Type B pancreatic cell (in vitro differentiated cells): ENCODE data around the gene CYP8B1. TPM values are rescaled to one million over a fixed set of nuclear protein-coding genes. Genes with fewer than 3 reads are reported as not detected.

Experiments used
- DNase-seq: peaks from one replicate; pipeline ENCODE4 v3.0.0; 2021; ENCODE audit warnings: mixed read lengths; ENCODE audit not compliant: unreplicated experiment; ENCODE audit errors: extremely low spot score
- H3K27ac Mint-ChIP-seq: 2 replicates; pipeline ENCODE4 v1.8.0; 2021; ENCODE audit warnings: mild to moderate bottlenecking, mixed read lengths
- H3K27me3 Mint-ChIP-seq: 2 replicates; pipeline ENCODE4 v1.8.0; 2021; ENCODE audit warnings: mixed read lengths
- H3K36me3 Mint-ChIP-seq: 2 replicates; pipeline ENCODE4 v1.8.0; 2021; ENCODE audit warnings: mixed read lengths
- H3K4me1 Mint-ChIP-seq: one replicate; pipeline ENCODE4 v1.8.0; 2021; ENCODE audit warnings: mixed read lengths; ENCODE audit not compliant: unreplicated experiment
- H3K4me3 Mint-ChIP-seq: 2 replicates; pipeline ENCODE4 v1.8.0; 2021; ENCODE audit warnings: mild to moderate bottlenecking, mixed read lengths
- H3K9me3 Mint-ChIP-seq: 2 replicates; pipeline ENCODE4 v1.8.0; 2021; ENCODE audit warnings: mixed read lengths
- CTCF ChIP-seq: fragments of 200-600 bp; sonication (generic); conservative IDR thresholded peaks from 2 replicates; pipeline ENCODE4 v1.5.0; 2021; ENCODE audit warnings: antibody characterized with exemption, mild to moderate bottlenecking
- total RNA-seq: library from RNA; stranded (reverse); gene quantifications from 2 replicates; pipeline ENCODE4 v1.2.1, GENCODE V29; 2021; ENCODE audit warnings: low replicate concordance

CYP8B1 gene
- total RNA-seq, 1 donor from 2014 or later, result not detected

- Mint-ChIP-seq H3K4me3 (no peak overlapping the region), H3K4me1 (peaks cover 9% of the 10 kb centered on the region), H3K9me3 (no peaks in the 10 kb centered on the region), H3K27me3 (peaks cover 16% of the 10 kb centered on the region), H3K36me3 (no peaks in the 10 kb centered on the region), H3K27ac (no peak overlapping the region)
- peak; percentile 83 for TF ChIP-seq CTCF
- no peak for DNase-seq
These were observed 36.1 kb downstream of the CYP8B1 start for GRCh38 chr3:42839616-42840015.

GRCh38 chr3:42838571-42838970, 37.1 kb downstream of the CYP8B1 start:
- no peak for DNase-seq
- TF ChIP-seq CTCF, result no peak
- H3K36me3 Mint-ChIP-seq, result no peaks in the 10 kb centered on the region
- no peak overlapping the region for H3K4me3 Mint-ChIP-seq
- peaks cover 4% of the 10 kb centered on the region for H3K4me1 Mint-ChIP-seq
- peaks cover 16% of the 10 kb centered on the region for H3K27me3 Mint-ChIP-seq
- no peak overlapping the region for H3K27ac Mint-ChIP-seq
- no peaks in the 10 kb centered on the region for H3K9me3 Mint-ChIP-seq

DNA sequence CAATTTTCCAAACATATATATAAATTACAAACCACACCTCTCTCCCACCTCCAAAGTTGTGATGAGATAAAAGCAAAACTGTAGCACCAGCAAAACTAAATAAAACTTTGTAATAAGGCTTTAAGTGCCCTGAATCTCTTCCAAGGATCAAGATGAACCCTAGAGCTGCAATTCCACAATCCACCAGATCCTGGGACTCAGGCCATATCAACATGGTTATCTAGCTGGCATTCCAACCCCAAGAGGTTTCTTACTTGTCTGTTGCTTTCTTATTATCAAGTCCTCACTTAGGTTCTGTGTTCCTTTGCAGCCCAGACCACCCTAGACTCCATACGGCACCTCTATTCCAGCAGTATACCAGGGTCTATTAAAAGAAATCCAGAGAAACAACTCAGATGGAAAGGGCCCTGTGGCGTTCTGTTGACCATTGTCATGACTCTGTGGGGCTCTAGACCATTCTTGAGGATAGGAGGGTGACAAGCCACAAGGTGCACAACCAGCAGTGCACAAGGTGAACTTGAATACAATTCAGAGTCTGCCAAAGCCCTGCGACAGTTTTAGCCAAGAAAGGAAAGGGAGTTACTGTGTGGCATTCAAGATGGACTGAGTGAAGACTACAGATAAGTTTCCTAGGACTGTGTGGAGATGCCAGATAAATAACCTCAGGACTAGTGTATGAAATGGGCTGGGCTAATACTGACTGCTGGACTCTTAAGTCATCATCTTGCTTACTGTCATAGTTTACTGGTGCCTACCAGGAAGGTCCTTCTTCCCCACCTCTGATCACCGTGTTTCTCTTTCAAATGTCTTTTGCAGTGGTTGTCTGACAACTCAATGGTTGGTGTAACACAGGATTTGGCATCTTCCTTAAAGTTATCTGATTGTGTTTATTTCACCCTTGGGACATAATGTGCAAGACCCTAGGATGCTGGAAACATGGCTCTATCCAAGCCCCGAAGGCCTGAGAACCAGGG, 39.2 kb downstream of the CYP8B1 start:
- TF ChIP-seq CTCF, result peak; percentile 37

GRCh38 chr3:42831321-42831713, 44.4 kb downstream of the CYP8B1 start:
- Mint-ChIP-seq H3K9me3 (no peaks in the 10 kb centered on the region), H3K36me3 (no peaks in the 10 kb centered on the region), H3K4me1 (peaks cover 9% of the 10 kb centered on the region), H3K27me3 (peaks cover 5% of the 10 kb centered on the region), H3K4me3 (no peak overlapping the region), H3K27ac (no peak overlapping the region)
- no peak for DNase-seq
- peak; percentile 82 for TF ChIP-seq CTCF

More for the DNA sequence above, 39.2 kb downstream of the CYP8B1 start:
- no peak for DNase-seq
- peaks cover 16% of the 10 kb centered on the region for H3K27me3 Mint-ChIP-seq
- H3K4me1 Mint-ChIP-seq, result peaks cover 4% of the 10 kb centered on the region
- H3K9me3 Mint-ChIP-seq, result no peaks in the 10 kb centered on the region
- H3K36me3 Mint-ChIP-seq, result no peaks in the 10 kb centered on the region
- H3K27ac Mint-ChIP-seq, result no peak overlapping the region
- H3K4me3 Mint-ChIP-seq, result no peak overlapping the region

DNA sequence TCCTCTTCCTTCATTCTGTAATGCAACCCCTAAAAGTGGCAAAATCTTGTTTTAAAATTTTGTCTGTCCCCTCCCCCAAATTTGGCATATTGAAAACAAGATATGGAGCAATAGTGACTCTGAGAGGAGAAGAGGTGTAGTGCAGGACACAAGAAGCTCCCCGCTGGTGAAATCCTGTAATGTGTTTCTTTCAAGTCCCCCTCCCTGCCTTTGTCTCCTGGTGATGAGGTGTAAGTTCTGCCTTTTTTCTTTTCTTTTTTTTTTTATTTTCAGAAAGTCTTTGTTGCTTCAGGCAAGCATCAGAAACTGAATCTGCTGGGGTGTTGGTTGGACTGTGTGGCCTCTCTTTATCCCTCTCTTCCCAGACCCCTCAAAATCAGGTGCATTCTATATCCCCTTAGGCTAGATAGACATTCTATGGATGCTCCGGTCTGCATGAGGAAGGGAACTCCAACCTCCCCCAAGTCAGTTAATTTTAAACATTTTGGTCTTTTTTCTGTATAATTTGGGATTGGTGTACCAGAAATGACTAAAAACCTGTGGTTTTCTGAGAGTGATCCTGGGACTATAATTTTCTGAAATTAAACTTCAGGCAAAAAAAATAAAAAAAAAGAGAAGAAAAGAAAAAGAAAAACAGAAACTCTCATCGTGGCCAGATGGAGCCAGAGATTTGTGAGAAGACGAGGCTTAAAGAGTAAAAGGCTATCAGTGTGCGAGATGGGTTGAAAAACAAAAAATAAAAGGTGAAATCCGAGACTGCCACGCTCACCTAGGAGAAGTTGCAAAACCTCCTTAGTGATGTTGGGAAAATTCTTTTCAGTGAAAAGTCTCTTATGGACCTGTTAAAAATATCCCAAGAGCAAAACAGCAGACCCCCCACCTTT, 45.0 kb downstream of the CYP8B1 start:
- no peaks in the 10 kb centered on the region for H3K36me3 Mint-ChIP-seq
- no peak for DNase-seq
- peaks cover 5% of the 10 kb centered on the region for H3K27me3 Mint-ChIP-seq
- H3K27ac Mint-ChIP-seq, result peak overlapping the region; percentile 13
- peak; percentile 65 for TF ChIP-seq CTCF
- no peak overlapping the region for H3K4me3 Mint-ChIP-seq
- no peaks in the 10 kb centered on the region for H3K9me3 Mint-ChIP-seq
- peaks cover 9% of the 10 kb centered on the region for H3K4me1 Mint-ChIP-seq
